ENCODE measurements around the gene PLCL2.

PLCL2 gene

GRCh38 chr3:16910207-16910606 is 25.5 kb downstream of the PLCL2 start:
- Histone ChIP-seq H3F3A (ENCODE audit: control insufficient read depth, insufficient read depth) (peaks cover 24% of the 10 kb centered on the region), H3K79me2 (ENCODE audit: control insufficient read depth, low read length) (peaks cover 90% of the 10 kb centered on the region), H4K20me1 (ENCODE audit: control insufficient read depth, insufficient read depth, low read depth, low read length) (no peaks in the 10 kb centered on the region), H3K4me2 (ENCODE audit: low read length) (peak overlapping the region; percentile 80), H3K4me3 (ENCODE audit: low read length) (0 out of 2 replicates have a peak overlapping the region, but pooled peaks have one; percentile 7), H3K4me1 (ENCODE audit: control insufficient read depth, low read length) (peaks cover 96% of the 10 kb centered on the region), H3K27me3 (ENCODE audit: control insufficient read depth, low read length) (no peaks in the 10 kb centered on the region), H3K9me2 (replicated peaks; ENCODE audit: control insufficient read depth, low read length) (no peaks in the 10 kb centered on the region), H3K36me3 (ENCODE audit: control insufficient read depth, low read length) (peaks cover 4% of the 10 kb centered on the region; the same call in 1 of the 2 replicates), H3K27ac (ENCODE audit: low read depth, low read length) (peak overlapping the region; percentile 93), H3K9me3 (ENCODE audit: control insufficient read depth, insufficient read depth, low read length) (no peaks in the 10 kb centered on the region)
- TF ChIP-seq EZH2phosphoT487 (IDR thresholded peaks at IDR 0.05; ENCODE audit: borderline replicate concordance, low read length) (no peak), CTCF (IDR thresholded peaks at IDR 0.05; ENCODE audit: low read depth, low read length, poor library complexity, severe bottlenecking) (no peak)

- peak overlapping the region; percentile 93 for H3K27ac ChIP-seq (ENCODE audit: low read depth, low read length)
- no peaks in the 10 kb centered on the region for H4K20me1 ChIP-seq (ENCODE audit: control insufficient read depth, insufficient read depth, low read depth, low read length)
Observed at GRCh38 chr3:16911916-16912315, 27.2 kb downstream of the PLCL2 start.

GRCh38 chr3:16912400-16913263 is 27.9 kb downstream of the PLCL2 start:
- H3F3A ChIP-seq (ENCODE audit: control insufficient read depth, insufficient read depth), result peaks cover 21% of the 10 kb centered on the region
- H3K4me2 ChIP-seq (ENCODE audit: low read length), result peak overlapping the region; percentile 80
- H4K20me1 ChIP-seq (ENCODE audit: control insufficient read depth, insufficient read depth, low read depth, low read length), result no peaks in the 10 kb centered on the region
- TF ChIP-seq EZH2phosphoT487 (IDR thresholded peaks at IDR 0.05; ENCODE audit: borderline replicate concordance, low read length), result no peak
- TF ChIP-seq CTCF (IDR thresholded peaks at IDR 0.05; ENCODE audit: low read depth, low read length, poor library complexity, severe bottlenecking), result no peak
- no peaks in the 10 kb centered on the region for H3K9me2 ChIP-seq (replicated peaks; ENCODE audit: control insufficient read depth, low read length)
- H3K27me3 ChIP-seq (ENCODE audit: control insufficient read depth, low read length), result no peaks in the 10 kb centered on the region
- peak overlapping the region; percentile 93 for H3K27ac ChIP-seq (ENCODE audit: low read depth, low read length)
- H3K9me3 ChIP-seq (ENCODE audit: control insufficient read depth, insufficient read depth, low read length), result no peaks in the 10 kb centered on the region
- peaks cover 94% of the 10 kb centered on the region for H3K4me1 ChIP-seq (ENCODE audit: control insufficient read depth, low read length)
- H3K79me2 ChIP-seq (ENCODE audit: control insufficient read depth, low read length), result peaks cover 92% of the 10 kb centered on the region
- peaks cover 4% of the 10 kb centered on the region; the same call in 1 of the 2 replicates for H3K36me3 ChIP-seq (ENCODE audit: control insufficient read depth, low read length)
- H3K4me3 ChIP-seq (ENCODE audit: low read length), result peak overlapping the region; percentile 57

More at GRCh38 chr3:16911916-16912315, 27.2 kb downstream of the PLCL2 start:
- Histone ChIP-seq H3K27me3 (ENCODE audit: control insufficient read depth, low read length) (no peaks in the 10 kb centered on the region), H3K79me2 (ENCODE audit: control insufficient read depth, low read length) (peaks cover 92% of the 10 kb centered on the region), H3K36me3 (ENCODE audit: control insufficient read depth, low read length) (peaks cover 4% of the 10 kb centered on the region; the same call in 1 of the 2 replicates), H3K9me2 (replicated peaks; ENCODE audit: control insufficient read depth, low read length) (no peaks in the 10 kb centered on the region), H3F3A (ENCODE audit: control insufficient read depth, insufficient read depth) (peaks cover 21% of the 10 kb centered on the region), H3K4me2 (ENCODE audit: low read length) (peak overlapping the region; percentile 80), H3K4me3 (ENCODE audit: low read length) (peak overlapping the region; percentile 57), H3K4me1 (ENCODE audit: control insufficient read depth, low read length) (peaks cover 94% of the 10 kb centered on the region), H3K9me3 (ENCODE audit: control insufficient read depth, insufficient read depth, low read length) (no peaks in the 10 kb centered on the region)
- TF ChIP-seq CTCF (IDR thresholded peaks at IDR 0.05; ENCODE audit: low read depth, low read length, poor library complexity, severe bottlenecking) (no peak), EZH2phosphoT487 (IDR thresholded peaks at IDR 0.05; ENCODE audit: borderline replicate concordance, low read length) (no peak)
